Left cardiac atrium (tissue), 4 donors: ENCODE measurements around the gene YY1. TPM values are rescaled to one million over a fixed set of nuclear protein-coding genes. Genes with fewer than 3 reads are reported as not detected.
"Not testable (repeated sequence)": the region's sequence is repeated elsewhere in the genome, so short reads cannot be mapped to it uniquely, and the experiment has no call there.

Experiments
- ATAC-seq, 2 donors: fragments of 200-7000 bp; cut with Tn5 transposase; one replicate each; pipeline ENCODE4 v1.9.1; 2020; ENCODE audit warnings: mild to moderate bottlenecking in 2 of 2, moderate library complexity in 2 of 2
- DNase-seq: peaks from one replicate; pipeline ENCODE4 v3.0.0-alpha.2; 2020
- intact Hi-C, 2 donors: fragments of 100-400 bp; cut with DNase I; formaldehyde crosslinking; loops; one replicate each; pipeline versions ENCODE4 v1.14.1 to v1.15.1; 2022 to 2023
- total RNA-seq, 2 donors: library from RNA; stranded (reverse); fragmentation: NEBNext Ultra II Directional; extraction: Animal tissue kit (Norgen Biotek cat#: 25700); gene quantifications; one replicate each; pipeline ENCODE4 v1.2.1, GENCODE V29; 2021
- donor health status: DM: no; HTN: yes; CAD: no.
- donor health status: DM: no; HTN: yes; CAD: no; lungs with severe emphysema.
- donor health status: DM: yes; HTN: yes; CAD: no.
- donor health status: Dilated cardiomyopathy.

The YY1 gene
- total RNA-seq, 2 donors from 2014 or later, result 41.0 to 45.7 TPM

GRCh38 chr14:100305324-100306100 is 66.6 kb downstream of the YY1 start:
- intact Hi-C loops, result loop anchor here in 1 of 2 donors (10.0 kb wide), 1 partner anchor 69 kb away; the partner anchor contains the start of gene WDR25
- ATAC-seq (peak; percentile 8 to 12), DNase-seq (peak; percentile 62)

GRCh38 chr14:100306101-100306997 is 67.4 kb downstream of the YY1 start, which contains the start of gene SLC25A29:
Gene SLC25A29, minus strand, starts transcription at chr14:100306444. Its CDS starts 212 bp downstream, at chr14:100306232.
- DNase-seq (peak; percentile 92), ATAC-seq (peak; percentile 92 to 93)
- intact Hi-C loops, result loop anchor here in 1 of 2 donors (10.0 kb wide), 1 partner anchor 68 kb away; the partner anchor contains the start of gene WDR25

- intact Hi-C loops, result loop anchor here in 1 of 2 donors (10.0 kb wide), 1 partner anchor 68 kb away; the partner anchor contains the start of gene WDR25
- DNase-seq (no peak), ATAC-seq (peak; percentile 10 to 11)
These were observed 68.2 kb downstream of the YY1 start for GRCh38 chr14:100306998-100307765.

- intact Hi-C loops, result loop anchor here in 1 of 2 donors (10.0 kb wide), 1 partner anchor 67 kb away; the partner anchor contains the start of gene WDR25
- DNase-seq, result no peak
- no peak for ATAC-seq
These were observed 69.0 kb downstream of the YY1 start for GRCh38 chr14:100307766-100308426.

GRCh38 chr14:100308427-100308792 is 69.5 kb downstream of the YY1 start:
- ATAC-seq, DNase-seq: not testable (repeated sequence)
- intact Hi-C loops, result loop anchor here in 1 of 2 donors (10.0 kb wide), 1 partner anchor 66 kb away; the partner anchor contains the start of gene WDR25

GRCh38 chr14:100309028-100309737 is 70.2 kb downstream of the YY1 start:
- no peak for ATAC-seq
- intact Hi-C loops, result loop anchor here in 1 of 2 donors (10.0 kb wide), 1 partner anchor 66 kb away; the partner anchor contains the start of gene WDR25
- DNase-seq, result no peak

- ATAC-seq, intact Hi-C loops, DNase-seq: not testable (repeated sequence)
These were observed 73.3 kb downstream of the YY1 start for GRCh38 chr14:100312110-100312876.

- DNase-seq, result no peak
- intact Hi-C loops, result no loop called here
- ATAC-seq, result peak in 1 of 2 donors; percentile 14
These were observed 74.0 kb downstream of the YY1 start for GRCh38 chr14:100312877-100313400.

- intact Hi-C loops, result no loop called here
- ATAC-seq, result no peak
- DNase-seq, result no peak
These were observed 74.7 kb downstream of the YY1 start for GRCh38 chr14:100313464-100314230.

- no peak for DNase-seq
- no peak for ATAC-seq
- intact Hi-C loops, result no loop called here
These were observed 75.8 kb downstream of the YY1 start for GRCh38 chr14:100314724-100315123.

- intact Hi-C loops, result no loop called here
- no peak for ATAC-seq
These were observed 78.4 kb downstream of the YY1 start for GRCh38 chr14:100317389-100317788.

GRCh38 chr14:100317912-100318808 is 79.2 kb downstream of the YY1 start:
- ATAC-seq (peak; percentile 91), DNase-seq (peak; percentile 86)
- intact Hi-C loops, result no loop called here

More at GRCh38 chr14:100317389-100317788, 78.4 kb downstream of the YY1 start:
- no peak for DNase-seq

GRCh38 chr14:100320157-100320856 is 81.4 kb downstream of the YY1 start:
- no peak for DNase-seq
- ATAC-seq, result no peak
- intact Hi-C loops, result no loop called here

- DNase-seq (no peak), ATAC-seq (peak; percentile 34 to 54)
- intact Hi-C loops, result no loop called here
These were observed 82.7 kb downstream of the YY1 start for GRCh38 chr14:100321473-100322137.
